Effector CD4-positive, alpha-beta T cell (primary cell): ENCODE measurements around the gene LRMDA.
"Not testable (repeated sequence)": the region's sequence is repeated elsewhere in the genome, so short reads cannot be mapped to it uniquely, and the experiment has no call there.

Experiments
- DNase-seq: peaks from one replicate; pipeline ENCODE4 v3.0.0-alpha.2; 2020

The LRMDA gene

DNA sequence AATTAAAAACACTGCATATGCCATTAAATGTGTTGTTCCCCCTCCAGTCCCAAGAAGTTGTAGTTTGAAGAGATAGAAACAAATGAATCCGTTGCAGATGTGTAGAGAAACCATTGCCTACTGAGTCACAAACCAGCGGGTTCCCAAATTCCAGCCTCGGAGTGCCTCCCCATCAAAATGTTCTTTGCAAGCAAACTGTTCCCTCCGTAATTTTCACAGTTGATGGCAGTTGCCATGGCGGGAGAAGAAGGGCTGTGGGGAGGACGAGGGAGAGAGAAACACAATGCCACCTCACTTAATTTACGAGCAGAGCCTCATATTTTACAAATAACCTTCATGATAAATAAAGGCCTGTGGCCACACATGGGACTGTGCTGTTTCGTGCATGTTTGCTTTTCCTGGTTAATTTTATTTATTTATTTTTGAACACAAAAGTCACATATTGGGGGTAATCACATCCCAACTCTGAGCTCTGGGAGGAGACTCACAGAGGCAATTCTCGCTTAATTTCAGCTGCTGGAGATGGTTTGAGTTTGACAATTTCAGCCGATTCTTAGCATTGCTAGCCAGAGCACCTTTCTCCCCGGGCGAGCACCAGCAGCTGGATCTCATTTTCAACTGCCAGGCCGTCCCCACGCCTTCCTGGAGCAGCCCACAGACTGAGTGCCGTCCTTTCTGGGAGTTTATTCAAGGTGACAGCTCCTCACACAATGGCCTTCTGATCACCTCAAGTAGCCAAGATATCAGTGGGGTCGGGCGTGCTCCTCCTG lies 1122.0 kb downstream of the LRMDA start:
- no peak for DNase-seq

DNA sequence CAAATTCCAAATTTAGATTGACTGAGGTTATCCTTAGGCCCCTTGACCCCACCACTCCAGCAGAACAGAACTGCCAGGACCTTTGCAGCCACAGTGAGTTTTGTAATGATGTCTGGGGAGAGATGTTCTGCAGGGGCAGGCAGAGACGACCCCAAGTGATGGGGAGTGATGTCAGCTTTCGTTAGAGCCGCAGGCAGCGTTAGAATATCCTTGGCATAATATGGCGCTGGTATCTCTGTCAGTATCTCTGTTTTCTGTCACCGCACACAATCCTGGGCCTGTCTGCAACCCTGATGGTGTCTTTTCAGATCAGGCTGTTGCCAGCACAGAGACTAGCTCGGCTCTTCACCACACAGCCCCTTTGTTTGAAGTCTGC lies 1122.6 kb downstream of the LRMDA start:
- no peak for DNase-seq

DNA sequence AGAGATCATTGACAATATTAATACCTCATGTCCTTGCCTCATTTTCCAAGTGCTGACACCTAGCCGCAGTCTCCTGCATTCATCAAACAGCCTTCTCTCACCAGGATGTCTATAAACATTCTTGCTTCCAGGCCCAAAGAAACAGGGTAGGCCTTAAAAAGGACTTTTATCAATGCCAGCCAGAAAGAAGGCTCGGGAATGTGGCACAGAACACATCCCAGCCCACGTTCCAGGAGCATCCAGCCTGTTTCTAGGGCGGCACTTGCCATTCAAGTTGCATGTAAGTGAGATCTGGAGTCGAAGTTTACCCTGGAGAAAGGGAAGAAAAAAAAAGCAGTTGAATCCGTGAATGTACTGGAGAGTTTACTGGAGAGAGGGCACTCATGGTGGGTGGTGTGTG lies 1123.1 kb downstream of the LRMDA start:
- no peak for DNase-seq

DNA sequence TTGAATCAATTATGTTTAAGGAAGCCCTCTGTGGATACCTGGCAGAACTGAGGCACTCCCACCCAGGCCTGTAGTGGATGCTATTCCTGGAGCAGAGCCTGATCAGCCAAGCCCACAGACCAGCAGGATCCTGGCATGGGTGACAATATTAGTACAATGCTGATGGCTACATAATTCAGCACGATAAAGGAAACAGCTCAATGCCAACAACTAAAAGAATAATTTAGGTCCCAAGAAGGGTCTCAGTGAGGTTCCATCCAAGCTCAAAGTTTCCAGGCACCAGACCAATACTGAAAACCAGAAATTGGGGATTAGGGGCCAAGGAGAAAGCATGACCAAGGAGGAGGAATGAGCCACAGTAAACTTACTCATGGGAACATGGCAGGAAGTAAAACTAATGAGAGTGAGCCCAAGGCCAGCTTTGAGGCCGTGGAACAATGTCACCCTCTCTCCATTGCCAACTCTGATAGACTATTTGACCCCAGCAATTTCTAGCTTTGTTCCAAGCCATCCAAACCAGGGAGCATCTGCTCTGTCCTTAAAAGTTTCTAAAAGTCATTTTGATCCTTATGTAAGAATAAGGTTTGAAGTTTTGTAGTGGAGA lies 1123.7 kb downstream of the LRMDA start:
- no peak for DNase-seq

DNA sequence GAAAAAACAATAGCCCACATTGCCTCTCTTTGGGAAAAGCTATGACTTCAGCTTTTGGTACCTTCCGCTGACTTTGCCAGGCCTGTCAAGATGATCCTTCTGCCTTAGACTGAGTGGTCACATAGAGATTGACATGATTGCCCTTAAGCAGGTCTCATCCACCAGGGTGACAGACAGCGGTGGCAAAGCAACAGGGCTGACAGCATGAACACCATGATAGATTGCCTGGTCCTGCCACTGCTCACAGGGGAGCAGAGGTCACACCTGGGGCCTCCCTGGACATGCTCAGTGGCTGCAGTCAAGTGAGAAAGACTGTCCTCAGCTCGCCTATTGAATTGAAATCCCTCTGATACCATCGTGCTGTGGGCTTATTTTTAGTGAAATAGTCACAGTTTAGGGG lies 1125.9 kb downstream of the LRMDA start:
- no peak for DNase-seq

DNA sequence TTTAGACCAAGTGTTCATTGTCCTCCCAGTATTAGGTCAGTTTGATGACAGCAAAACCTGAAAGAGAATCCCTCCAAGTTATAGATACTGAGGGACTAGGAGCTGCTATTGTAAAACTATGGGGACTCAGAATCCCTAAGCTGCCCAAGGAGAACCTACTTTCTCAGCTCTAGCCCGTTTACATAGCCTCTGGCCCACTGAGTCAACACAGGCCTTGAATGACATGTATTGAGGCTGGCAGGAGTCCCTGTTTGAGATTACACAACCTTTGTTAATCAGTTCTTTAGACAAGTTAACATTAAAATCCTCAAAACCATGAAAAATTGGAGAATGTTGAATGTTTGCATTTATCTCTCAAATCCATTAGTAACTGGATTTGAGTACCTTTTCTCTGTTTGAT lies 1127.2 kb downstream of the LRMDA start:
- DNase-seq: no peak

DNA sequence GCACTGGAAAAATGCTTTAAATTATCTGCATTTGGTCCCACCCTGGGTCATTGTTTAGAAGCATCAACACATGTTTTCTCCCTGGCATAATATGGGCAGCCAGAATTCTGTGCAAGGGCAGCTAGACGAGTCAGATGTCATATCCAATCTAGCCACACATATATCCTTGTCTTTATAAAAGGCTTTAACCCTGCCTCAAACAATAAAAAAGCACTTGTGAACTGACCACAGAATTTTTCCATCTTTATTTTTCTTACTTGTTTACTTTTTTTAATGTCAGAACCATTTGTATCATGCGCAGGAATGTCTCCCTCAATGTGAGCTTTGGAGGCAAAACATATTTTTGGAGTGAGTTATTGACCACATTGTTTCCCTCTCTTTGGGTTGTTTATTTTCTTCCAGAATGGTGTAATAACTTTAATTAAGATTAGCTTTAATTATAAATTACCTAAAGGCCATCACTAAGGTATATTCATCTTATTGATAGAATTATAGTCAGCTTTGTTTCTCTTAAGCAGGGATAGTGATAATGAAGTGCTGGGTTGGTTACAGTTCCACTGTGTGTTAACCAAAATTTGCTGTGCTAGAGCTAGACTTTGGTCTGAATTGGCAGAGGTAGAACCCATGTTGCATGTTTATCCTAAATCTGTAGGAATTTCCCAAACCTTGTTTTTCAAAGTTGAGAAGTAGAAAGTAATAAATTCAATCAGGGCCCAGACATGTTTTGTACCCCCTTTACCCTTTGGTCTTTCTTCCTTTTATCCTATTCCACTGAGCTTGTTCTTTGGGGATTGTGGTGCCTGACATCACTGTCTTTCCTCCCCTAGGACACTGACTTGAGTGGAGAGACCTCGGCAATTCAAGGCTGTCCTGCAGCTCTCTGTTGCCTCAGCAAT lies 1127.8 kb downstream of the LRMDA start:
- no peak for DNase-seq

DNA sequence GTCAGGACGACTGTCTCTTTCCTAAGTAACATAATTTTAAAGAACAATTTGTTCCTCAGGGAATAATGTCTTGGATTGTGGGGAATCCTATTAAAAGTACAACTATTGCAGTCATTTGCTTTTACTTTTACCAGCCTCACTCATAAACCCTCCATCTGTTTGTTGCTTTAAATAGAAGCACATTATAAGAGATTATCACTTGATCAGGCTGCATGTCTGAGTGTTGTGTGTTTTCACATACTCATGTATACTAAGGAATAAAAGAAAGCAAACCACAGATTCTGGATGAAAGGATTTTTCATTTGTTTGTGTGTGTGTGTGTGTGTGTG lies 1128.4 kb downstream of the LRMDA start:
- DNase-seq: no peak

DNA sequence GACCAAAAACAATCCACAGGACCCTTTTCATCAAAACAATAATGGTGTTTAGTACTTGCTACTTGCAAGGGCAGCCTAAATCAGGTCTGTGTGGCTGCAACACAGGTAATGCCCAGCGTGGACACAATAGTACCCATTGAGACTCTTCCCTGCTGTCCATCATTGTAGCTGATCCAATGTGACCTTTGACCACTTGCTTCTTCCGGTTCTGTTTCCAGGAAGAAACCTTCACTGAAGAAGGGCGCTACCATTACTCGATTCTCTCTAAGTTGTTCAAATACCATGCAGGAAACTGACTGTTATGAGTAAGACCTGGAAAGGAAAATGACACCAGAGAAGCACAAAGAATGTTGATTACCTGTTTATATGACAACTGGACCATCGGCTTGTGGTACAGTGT lies 1128.9 kb downstream of the LRMDA start:
- DNase-seq: no peak

DNA sequence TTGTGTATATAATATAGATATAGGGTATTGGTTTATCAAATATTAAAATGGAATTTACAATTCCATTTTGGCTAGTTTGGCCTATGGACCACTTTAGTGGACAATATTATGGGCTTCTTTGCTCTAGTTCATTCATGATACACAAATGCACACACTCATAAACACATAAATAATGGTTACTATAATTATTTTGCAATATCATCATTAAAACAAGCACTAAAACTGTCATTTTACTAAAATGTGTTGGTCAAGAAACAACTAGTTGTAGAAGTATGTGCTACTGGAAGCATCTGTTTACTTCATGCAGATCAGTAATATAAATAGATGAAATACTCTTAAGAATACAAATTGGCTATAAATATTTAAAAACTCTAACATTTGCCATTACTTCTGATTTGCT lies 1131.9 kb downstream of the LRMDA start:
- no peak for DNase-seq

DNA sequence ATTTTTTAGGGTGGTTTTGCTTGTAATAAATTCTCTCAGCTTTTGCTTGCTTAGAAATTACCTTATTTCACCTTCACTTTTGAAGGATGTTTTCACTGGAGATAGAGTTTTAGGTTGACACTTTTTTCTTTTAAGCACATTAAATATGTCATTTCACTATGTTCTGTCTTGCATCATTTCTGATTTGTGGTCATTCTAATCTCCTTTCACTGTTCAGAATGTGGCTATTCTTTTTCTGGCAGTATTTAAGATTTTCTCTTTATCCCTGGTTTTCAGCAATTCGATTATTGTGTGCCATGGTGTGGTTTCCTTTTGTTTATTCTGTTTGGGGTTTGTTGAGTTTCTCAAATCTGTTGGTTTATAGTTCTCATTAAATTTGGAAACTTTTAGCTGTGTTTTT lies 1140.6 kb downstream of the LRMDA start:
- no peak for DNase-seq

DNA sequence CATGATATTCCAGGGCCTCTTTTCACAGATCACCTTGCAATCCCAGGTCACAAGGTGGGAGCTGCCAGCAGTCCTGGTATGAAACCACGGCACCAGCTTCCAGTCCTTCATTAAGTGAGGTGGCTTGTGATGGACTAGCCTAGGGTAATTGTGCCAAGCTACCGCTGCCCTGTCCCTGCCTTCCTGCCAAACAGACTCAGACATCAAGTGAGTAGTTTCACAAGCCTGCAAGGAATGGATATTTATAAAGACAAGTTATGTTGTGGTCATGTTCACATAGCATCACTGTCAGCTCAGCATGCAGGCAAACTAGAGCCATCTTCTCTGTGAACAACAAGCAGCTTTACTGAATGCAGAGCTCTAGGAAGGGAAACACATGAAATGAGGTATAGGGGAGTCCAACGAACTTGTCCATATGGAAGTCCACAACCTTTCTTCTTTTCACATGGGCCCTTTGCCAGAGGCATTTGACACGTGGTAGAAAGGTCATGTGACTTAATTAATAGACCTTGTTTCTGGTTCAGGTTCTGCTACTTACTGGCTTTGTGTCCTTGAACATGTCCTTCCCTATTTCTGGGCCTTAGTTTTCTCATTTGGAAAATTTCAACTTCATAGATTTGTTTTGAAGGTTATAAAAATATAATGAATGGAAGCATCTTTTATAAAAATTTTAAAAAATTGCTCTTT lies 1145.0 kb downstream of the LRMDA start:
- no peak for DNase-seq

DNA sequence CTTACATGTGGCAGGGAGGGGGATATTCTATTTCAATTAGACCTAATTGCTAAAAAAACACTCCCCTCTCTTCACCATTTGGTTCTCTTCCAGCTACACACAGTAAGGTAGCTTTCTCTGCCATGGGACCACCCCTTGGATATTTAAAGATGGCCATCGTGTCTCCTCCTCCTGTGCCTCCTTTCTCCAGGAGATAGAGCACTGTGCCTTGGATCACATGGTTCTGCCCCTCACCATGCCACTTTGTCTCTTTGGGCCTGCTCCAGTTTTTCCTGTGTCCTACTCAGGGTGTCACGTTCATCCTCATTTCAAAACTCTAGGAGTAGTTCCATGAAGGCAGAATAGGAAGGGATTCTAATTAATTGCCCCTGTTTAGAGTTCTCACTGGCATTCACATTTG lies 1146.0 kb downstream of the LRMDA start:
- DNase-seq: no peak

DNA sequence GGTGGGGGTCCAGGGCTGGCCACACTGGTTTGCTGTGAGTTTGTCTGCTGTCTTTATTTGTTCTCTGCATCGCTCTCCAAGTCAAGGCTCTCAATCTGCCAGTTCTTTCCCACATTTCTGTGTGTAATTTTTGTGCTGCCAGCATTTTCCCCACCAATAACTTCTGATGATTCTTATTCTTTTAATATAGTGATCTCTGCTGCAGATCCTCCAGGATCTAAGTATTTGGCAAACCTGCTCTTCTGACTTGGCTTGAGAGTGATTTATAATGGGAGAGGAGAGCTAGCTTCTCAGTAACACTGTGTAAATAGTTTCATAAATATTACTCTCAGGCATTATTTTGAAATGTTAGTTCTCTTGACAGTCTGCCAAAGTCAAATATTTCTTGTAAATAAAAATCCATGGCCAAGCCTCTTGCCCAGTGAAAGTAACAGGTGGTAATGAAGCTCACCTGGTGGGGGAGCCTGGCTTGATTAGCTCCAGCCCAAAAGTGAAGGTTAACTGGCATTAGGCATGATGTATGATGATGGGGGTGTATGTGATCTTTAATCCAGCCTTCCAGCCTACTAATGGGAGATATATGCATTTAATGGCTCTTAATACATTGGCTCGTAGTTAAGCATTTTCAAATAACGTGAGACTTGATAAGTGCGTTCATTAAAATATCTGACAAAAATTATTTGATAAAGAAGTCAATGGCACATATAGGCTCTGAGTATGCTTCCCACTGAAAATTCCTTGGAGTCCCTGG lies 1150.3 kb downstream of the LRMDA start:
- DNase-seq: no peak

DNA sequence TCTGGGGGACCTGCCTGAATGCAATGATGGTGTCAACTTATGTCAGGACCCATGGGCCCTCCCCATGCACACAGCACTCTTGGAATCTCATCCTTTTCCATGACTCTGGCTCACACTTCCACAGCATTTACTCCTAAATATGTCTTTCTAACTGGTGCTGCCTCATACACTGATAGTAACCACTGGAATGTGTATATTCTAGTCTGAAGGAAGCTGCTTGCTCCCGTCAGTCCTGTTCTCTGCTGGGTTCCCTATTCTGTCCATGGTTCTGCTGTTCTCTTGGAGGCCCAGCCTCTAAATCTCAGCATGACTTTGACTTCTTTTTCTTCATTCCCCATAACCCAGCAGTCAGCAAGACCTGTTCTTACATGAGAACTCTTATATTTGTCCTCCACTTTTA lies 1151.1 kb downstream of the LRMDA start:
- DNase-seq: no peak

DNA sequence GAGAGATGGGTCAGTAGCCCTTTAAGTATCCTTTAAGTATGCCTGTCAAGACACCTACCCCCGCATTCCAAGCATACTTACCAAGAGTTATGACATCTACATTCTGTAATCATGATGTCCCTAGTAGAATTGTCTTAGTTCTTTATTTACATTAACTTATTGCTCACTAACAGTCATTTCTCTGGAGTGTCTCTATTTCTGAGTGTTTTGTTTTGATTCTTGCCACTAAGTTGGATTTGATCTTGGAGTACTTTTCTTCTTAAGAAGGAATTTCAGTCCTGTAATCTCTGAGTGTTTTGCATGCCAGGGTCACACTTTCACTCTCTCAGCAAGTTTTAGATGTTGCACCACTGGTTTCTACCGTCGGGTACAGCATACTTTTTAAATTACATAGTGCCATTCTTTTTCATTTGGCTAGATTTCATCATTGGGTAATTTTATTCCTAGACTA lies 1152.3 kb downstream of the LRMDA start:
- DNase-seq: no peak

DNA sequence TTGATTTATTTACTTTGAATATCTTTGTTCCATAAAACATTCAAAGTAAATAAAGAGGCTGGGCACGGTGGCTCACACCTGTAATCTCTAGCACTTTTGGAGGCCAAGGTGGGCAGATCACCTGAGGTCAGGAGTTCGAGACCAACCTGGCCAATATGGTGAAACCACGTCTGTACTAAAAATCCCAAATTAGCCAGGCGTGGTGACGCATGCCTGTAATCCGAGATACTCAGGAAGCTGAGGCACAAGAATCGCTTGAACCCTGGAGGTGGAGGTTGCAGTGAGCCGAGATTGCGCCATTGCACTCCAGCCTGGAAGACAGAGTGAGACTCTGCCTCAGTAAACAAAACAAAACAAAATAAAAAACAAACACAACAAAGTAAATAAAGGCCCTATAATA lies 1153.0 kb downstream of the LRMDA start:
- not testable (repeated sequence) for DNase-seq
